Fibroblast of villous mesenchyme (primary cell): ENCODE measurements around the gene PARD6G. TPM values are rescaled to one million over a fixed set of nuclear protein-coding genes. Genes with fewer than 3 reads are reported as not detected.

ENCODE experiments used
- DNase-seq: peaks from one replicate; pipeline ENCODE4 v3.0.0-alpha.2; 2010; ENCODE audit warnings: low read depth
- H3K4me3 ChIP-seq: 2 replicates; pipeline ENCODE4 v1.5.1; 2011; ENCODE audit warnings: low read depth, mild to moderate bottlenecking, low read length
- total RNA-seq: library from RNA; depleted of rRNA; stranded (reverse); fragments of >200 nt; gene quantifications from 2 replicates; pipeline ENCODE4 v1.2.3, GENCODE V29; 2012
- TF ChIP-seq, protein P1 (sequence below): IDR thresholded peaks from 2 replicates; pipeline ENCODE4 v1.5.1; 2012; ENCODE audit warnings: low read depth, mild to moderate bottlenecking, low read length; ENCODE audit not compliant: insufficient read depth

PARD6G gene
- total RNA-seq, 1 donor: 1.7 TPM

DNA sequence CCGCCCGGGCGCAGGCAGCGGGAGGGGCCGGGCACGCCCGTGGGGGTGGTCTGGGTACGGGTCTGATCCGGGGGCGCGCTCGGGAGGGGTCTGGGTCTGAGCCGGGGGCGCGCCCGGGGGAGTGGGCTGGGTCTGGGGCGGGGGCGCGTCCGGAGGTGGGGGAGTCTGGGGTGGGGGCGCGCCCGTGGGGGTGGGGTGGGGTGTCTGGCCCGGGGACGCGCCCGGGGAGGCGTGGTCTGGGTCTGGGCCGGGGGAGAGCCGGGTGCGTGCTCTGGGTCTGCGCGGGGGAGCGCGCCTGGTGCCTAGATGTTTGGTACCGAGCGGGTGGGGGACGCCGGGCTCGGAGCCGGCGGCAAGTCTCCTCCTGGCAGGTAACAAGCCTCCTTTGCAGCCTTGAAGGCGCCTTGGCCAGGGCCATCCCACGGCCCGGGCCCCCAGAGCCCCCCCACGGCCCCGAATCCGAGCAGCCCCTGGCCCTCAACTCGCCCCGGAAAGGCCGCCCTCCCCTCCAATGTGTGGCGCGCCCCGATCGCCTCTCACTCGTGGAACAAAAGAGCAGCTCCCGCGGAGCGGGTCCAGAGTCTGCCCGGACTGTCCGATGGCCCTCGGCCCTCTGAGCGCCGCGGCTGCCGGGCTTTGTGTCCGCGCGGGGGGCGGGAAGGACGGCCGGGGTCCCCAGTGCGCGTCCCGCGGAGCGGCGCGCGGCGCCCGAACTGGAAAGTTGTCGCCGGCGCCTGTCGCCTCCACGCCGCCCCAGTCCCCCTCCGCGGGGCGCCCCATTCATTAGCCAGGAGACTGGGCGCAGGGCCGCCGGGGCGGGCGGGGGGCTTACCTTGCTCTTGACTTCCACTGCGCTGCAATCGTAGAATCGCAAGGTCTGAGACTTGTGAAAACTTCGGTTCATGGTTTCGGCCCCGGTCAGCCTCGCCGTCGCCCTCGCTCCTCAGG is 595 bp downstream of the PARD6G start:
- TF ChIP-seq, protein P1, sequence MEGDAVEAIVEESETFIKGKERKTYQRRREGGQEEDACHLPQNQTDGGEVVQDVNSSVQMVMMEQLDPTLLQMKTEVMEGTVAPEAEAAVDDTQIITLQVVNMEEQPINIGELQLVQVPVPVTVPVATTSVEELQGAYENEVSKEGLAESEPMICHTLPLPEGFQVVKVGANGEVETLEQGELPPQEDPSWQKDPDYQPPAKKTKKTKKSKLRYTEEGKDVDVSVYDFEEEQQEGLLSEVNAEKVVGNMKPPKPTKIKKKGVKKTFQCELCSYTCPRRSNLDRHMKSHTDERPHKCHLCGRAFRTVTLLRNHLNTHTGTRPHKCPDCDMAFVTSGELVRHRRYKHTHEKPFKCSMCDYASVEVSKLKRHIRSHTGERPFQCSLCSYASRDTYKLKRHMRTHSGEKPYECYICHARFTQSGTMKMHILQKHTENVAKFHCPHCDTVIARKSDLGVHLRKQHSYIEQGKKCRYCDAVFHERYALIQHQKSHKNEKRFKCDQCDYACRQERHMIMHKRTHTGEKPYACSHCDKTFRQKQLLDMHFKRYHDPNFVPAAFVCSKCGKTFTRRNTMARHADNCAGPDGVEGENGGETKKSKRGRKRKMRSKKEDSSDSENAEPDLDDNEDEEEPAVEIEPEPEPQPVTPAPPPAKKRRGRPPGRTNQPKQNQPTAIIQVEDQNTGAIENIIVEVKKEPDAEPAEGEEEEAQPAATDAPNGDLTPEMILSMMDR: no peak
- peak; percentile 6 for DNase-seq
- H3K4me3 ChIP-seq: peak overlapping the region; percentile 71

DNA sequence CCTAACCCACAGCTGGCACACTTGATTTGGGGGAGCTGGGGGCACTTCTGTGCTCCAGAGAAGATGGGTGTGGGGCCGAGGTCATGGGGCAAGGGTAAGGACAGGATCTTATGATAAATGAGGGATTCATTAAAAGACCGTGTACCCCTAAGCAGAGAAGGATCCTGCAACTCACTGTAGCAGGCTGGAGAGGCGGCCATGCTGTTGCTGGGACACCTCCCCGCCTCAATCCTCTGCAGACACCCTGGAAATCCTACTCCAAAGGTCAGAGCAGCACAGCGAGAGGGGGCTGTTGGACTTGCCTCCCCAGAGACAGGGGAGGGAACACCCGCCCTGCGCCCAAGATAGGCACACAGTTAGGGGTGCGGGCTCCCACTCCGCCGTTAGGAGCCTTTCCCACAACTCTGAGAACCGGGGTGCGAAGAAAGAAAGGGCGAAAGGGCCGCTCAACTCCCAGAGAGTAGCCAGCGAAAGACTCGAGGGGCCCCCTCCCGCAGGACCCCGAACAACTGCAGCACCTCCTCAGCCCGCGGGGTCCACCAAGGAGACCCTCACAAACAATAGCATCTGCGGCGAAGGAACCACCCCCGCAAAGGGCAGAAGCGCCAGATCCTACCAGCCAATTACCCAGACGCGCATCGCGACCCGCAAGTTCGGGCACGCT is 1.4 kb downstream of the PARD6G start:
- DNase-seq: no peak
- TF ChIP-seq, protein P1: no peak
- H3K4me3 ChIP-seq: peak overlapping the region; percentile 71

DNA sequence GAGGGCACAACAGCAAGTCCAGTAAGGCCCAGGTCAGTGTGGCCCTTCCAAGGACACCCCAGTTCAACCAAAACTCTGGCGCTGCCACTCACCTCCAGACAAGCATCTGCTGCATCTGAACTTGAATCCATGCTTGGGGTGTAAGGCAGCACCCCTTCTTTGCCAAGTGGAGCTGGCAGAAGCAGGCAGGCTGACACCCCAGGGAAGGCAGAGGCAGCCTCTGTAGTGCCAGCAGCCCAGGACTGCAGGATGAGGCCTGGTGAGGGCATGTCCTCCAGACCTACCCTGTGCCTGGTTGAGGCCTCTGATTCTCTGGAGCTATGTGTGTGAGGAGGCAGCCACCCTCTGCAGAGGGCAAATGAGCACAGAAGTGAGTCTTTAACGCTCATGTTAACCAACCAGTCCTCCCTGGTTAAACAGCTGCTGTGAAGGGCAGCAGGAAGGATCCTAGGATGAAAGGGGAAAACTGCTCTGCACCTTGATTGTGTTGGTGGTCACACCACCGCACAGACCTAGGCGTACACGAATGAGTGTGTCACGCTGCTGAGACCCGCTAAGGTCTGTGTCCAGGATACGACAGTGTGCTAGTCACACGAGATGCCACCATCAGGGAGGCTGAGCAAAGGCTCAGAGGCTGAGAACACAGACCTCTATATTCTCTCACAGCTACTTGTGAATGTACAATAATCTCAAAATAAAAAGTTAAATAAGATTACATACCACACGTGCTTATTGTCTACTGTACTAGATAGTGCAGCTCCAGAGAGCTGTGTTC is 2.2 kb downstream of the PARD6G start:
- TF ChIP-seq, protein P1: no peak
- DNase-seq: no peak
- no peak overlapping the region for H3K4me3 ChIP-seq

DNA sequence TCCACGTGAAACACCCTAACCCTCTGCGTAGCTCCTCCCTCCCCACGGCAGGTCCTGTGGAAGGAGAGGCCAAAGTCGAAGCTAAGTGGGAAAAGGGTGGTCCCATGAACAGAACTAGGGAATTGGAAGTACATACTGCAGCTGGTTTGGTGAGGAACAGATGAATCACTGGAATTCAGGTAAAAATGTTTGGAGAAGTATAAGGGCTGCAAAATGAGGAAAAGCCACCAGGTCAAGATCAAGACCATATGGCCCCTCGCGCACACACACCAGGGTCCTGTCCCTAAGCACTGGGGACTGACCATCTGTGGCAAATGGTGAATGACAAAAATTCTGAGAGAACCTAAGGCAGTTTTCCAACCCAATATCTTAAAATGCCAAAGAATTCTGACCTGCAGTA is 3.1 kb downstream of the PARD6G start:
- TF ChIP-seq, protein P1: no peak
- H3K4me3 ChIP-seq: no peak overlapping the region
- no peak for DNase-seq

DNA sequence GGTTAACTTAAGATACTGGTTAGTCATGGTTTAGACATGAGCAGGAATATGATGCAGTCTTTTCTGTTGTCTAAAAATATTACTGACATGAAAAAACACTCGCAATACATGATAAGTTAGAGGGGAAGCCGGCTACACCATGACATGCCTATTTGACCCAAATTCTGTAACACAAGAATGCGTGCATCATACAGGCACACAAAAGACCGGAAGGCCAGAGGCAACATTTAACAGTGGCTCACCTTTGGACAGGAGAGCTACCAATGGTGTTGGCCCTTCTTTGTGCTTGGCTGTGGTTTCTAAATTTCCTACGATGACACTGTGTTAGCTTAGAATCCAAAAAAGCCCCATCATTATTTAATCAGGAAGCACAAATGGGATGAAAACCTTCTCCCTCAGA is 4.1 kb downstream of the PARD6G start:
- no peak for DNase-seq
- no peak overlapping the region for H3K4me3 ChIP-seq
- TF ChIP-seq, protein P1: no peak

DNA sequence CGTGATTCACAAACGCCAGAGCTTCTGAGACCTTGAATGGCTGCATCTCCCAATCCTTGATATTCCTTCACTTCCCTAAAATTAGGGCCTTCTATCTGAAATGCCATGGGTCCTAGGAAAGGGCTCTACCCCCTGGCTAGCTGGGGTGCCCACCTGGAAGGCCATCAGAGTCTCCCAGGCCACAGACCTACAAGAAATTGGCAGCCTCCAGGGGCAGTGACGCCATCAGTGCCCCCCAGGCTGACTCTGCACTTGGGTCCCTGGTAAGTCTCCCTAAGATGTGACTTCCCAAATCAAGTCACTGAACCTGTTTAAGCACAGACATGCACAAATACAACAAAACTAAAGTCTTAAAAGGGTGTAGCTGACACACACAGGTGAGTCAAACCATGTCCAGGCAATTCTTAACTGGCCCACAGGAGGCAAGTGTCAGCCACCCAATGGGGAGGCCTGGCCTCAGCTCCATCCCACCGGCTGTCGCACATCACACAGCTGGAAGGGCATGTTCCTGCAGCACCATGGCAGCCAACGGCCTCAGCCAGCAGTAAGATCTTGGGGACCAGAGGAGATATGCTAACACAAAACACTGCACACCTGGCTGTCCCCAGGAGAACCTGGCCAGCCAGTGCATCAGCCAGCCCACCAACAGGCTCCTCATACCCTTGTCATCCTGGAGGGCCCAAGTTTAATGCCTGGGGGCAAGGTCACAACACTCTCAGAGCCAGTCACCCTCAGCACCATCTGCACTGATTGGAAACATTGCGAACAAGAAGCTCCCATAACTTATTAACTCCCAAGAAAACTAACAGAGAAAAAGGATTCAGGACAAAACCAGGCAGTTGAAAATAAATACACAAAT is 5.2 kb downstream of the PARD6G start:
- H3K4me3 ChIP-seq: no peak overlapping the region
- TF ChIP-seq, protein P1: no peak
- DNase-seq: no peak
